Sigmoid colon (tissue), 3 donors: Measurements from ENCODE around the gene ELK1.

ENCODE experiments used
- POLR2A ChIP-seq, 2 donors: fragments of 450-650 bp; IDR thresholded peaks; one replicate each; pipeline ENCODE4 v1.6.1; 2016; ENCODE audit warnings: antibody characterized with exemption in 2 of 2, mild to moderate bottlenecking in 2 of 2, moderate library complexity in 2 of 2
- TF ChIP-seq, protein P1 (sequence below), 4 experiments: fragments of 450-650 bp in 3 of 4; fragments of 200-600 bp in 1 of 4; IDR thresholded peaks; one replicate each; pipeline ENCODE4 v1.5.1; 2016 to 2019; ENCODE audit warnings: antibody characterized with exemption in 4 of 4, mild to moderate bottlenecking in 3 of 4, moderate library complexity in 2 of 4

DNA sequence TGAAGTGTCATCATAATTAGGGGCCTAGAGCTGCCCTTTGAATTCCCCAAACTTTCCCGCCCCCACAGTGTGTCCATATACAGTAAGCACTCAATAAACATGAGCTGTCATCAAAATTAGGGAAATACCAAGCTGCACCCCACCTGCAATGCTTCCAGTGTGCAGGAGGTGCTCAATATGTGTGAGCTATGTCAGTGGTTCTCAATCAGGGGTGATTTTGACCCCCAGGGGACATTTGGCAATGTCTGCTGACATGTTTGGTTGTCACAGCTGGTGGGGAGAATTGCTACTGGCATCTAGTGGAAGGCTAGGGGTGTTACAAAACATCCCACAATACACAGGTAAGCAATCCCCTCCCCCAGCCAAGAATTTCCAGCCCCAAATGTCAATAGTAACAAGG is 21.4 kb downstream of the ELK1 start:
- no peak for TF ChIP-seq POLR2A (IDR thresholded peaks at IDR 0.05)
- TF ChIP-seq, protein P1, sequence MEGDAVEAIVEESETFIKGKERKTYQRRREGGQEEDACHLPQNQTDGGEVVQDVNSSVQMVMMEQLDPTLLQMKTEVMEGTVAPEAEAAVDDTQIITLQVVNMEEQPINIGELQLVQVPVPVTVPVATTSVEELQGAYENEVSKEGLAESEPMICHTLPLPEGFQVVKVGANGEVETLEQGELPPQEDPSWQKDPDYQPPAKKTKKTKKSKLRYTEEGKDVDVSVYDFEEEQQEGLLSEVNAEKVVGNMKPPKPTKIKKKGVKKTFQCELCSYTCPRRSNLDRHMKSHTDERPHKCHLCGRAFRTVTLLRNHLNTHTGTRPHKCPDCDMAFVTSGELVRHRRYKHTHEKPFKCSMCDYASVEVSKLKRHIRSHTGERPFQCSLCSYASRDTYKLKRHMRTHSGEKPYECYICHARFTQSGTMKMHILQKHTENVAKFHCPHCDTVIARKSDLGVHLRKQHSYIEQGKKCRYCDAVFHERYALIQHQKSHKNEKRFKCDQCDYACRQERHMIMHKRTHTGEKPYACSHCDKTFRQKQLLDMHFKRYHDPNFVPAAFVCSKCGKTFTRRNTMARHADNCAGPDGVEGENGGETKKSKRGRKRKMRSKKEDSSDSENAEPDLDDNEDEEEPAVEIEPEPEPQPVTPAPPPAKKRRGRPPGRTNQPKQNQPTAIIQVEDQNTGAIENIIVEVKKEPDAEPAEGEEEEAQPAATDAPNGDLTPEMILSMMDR (IDR thresholded peaks at IDR 0.05) = no peak
